HUES48 (cell line): Measurements from ENCODE around the gene MEIOB.
"Not testable (repeated sequence)": the region's sequence is repeated elsewhere in the genome, so short reads cannot be mapped to it uniquely, and the experiment has no call there.

Experiments
- H3K27ac ChIP-seq: one replicate; pipeline ENCODE4 v1.7.0; 2013; ENCODE audit warnings: low read depth, low read length, inconsistent platforms
- H3K27me3 ChIP-seq: 2 replicates; pipeline ENCODE4 v1.6.1; 2013; ENCODE audit warnings: mild to moderate bottlenecking, low read length; ENCODE audit not compliant: control insufficient read depth, insufficient read depth
- H3K36me3 ChIP-seq: 2 replicates; pipeline ENCODE4 v1.6.1; 2013; ENCODE audit warnings: low read length; ENCODE audit not compliant: control insufficient read depth, insufficient read depth
- H3K4me1 ChIP-seq: 2 replicates; pipeline ENCODE4 v1.6.1; 2013; ENCODE audit warnings: mild to moderate bottlenecking, low read length; ENCODE audit not compliant: control insufficient read depth, insufficient read depth
- H3K4me3 ChIP-seq: 2 replicates; pipeline ENCODE4 v1.5.1; 2013; ENCODE audit warnings: mild to moderate bottlenecking, low read depth, low read length
- H3K9ac ChIP-seq: 2 replicates; pipeline ENCODE4 v1.6.1; 2013; ENCODE audit warnings: mild to moderate bottlenecking, low read depth, low read length, moderate library complexity
- H3K9me3 ChIP-seq: 2 replicates; pipeline ENCODE4 v1.6.1; 2013; ENCODE audit warnings: low read length; ENCODE audit not compliant: control insufficient read depth, insufficient read depth

MEIOB gene

GRCh38 chr16:1906055-1906845 is 34.3 kb upstream of the MEIOB start:
- Histone ChIP-seq H3K4me3 (no peak overlapping the region), H3K36me3 (no peaks in the 10 kb centered on the region), H3K27ac (no peak overlapping the region), H3K9ac (no peak overlapping the region), H3K4me1 (no peaks in the 10 kb centered on the region), H3K9me3 (no peaks in the 10 kb centered on the region), H3K27me3 (no peaks in the 10 kb centered on the region)

- no peak overlapping the region for H3K9ac ChIP-seq
- H3K9me3 ChIP-seq, result no peaks in the 10 kb centered on the region
- no peaks in the 10 kb centered on the region for H3K36me3 ChIP-seq
- no peaks in the 10 kb centered on the region for H3K4me1 ChIP-seq
- no peaks in the 10 kb centered on the region for H3K27me3 ChIP-seq
- no peak overlapping the region for H3K27ac ChIP-seq
- no peak overlapping the region for H3K4me3 ChIP-seq
Observed at GRCh38 chr16:1903845-1904840, 32.2 kb upstream of the MEIOB start.

GRCh38 chr16:1903220-1903574 is 31.2 kb upstream of the MEIOB start:
- Histone ChIP-seq H3K4me1 (no peaks in the 10 kb centered on the region), H3K9me3 (no peaks in the 10 kb centered on the region), H3K27ac (no peak overlapping the region), H3K36me3 (no peaks in the 10 kb centered on the region), H3K27me3 (no peaks in the 10 kb centered on the region), H3K4me3 (no peak overlapping the region), H3K9ac (no peak overlapping the region)

- no peak overlapping the region for H3K4me3 ChIP-seq
- H3K36me3 ChIP-seq, result no peaks in the 10 kb centered on the region
- H3K4me1 ChIP-seq, result no peaks in the 10 kb centered on the region
- no peak overlapping the region for H3K27ac ChIP-seq
- no peaks in the 10 kb centered on the region for H3K9me3 ChIP-seq
- H3K27me3 ChIP-seq, result no peaks in the 10 kb centered on the region
- no peak overlapping the region for H3K9ac ChIP-seq
Observed at GRCh38 chr16:1902547-1903219, 30.7 kb upstream of the MEIOB start.

- Histone ChIP-seq H3K4me1 (no peaks in the 10 kb centered on the region), H3K27ac (no peak overlapping the region), H3K9ac (no peak overlapping the region), H3K36me3 (no peaks in the 10 kb centered on the region), H3K9me3 (no peaks in the 10 kb centered on the region), H3K4me3 (no peak overlapping the region), H3K27me3 (no peaks in the 10 kb centered on the region)
Observed at GRCh38 chr16:1900452-1900774, 28.4 kb upstream of the MEIOB start.

GRCh38 chr16:1899641-1900451 is 27.9 kb upstream of the MEIOB start:
- H3K4me3 ChIP-seq, result no peak overlapping the region
- no peaks in the 10 kb centered on the region for H3K27me3 ChIP-seq
- no peak overlapping the region for H3K27ac ChIP-seq

GRCh38 chr16:1897692-1898091 is 25.7 kb upstream of the MEIOB start:
- not testable (repeated sequence) for H3K27ac ChIP-seq, H3K27me3 ChIP-seq, H3K9me3 ChIP-seq, H3K4me3 ChIP-seq, H3K36me3 ChIP-seq, H3K4me1 ChIP-seq, H3K9ac ChIP-seq

More at GRCh38 chr16:1899641-1900451, 27.9 kb upstream of the MEIOB start:
- no peaks in the 10 kb centered on the region for H3K36me3 ChIP-seq
- H3K9ac ChIP-seq, result no peak overlapping the region
- no peaks in the 10 kb centered on the region for H3K4me1 ChIP-seq
- H3K9me3 ChIP-seq, result no peaks in the 10 kb centered on the region

GRCh38 chr16:1895949-1896675 is 24.1 kb upstream of the MEIOB start:
- no peak overlapping the region for H3K27ac ChIP-seq
- H3K36me3 ChIP-seq, result no peaks in the 10 kb centered on the region
- no peak overlapping the region for H3K9ac ChIP-seq
- no peaks in the 10 kb centered on the region for H3K9me3 ChIP-seq
- H3K4me1 ChIP-seq, result 0 out of 2 replicates have a peak, but pooled peaks cover 4% of the 10 kb centered on the region
- no peaks in the 10 kb centered on the region for H3K27me3 ChIP-seq
- no peak overlapping the region for H3K4me3 ChIP-seq

GRCh38 chr16:1895068-1895467 is 23.1 kb upstream of the MEIOB start:
- Histone ChIP-seq H3K4me1 (0 out of 2 replicates have a peak, but pooled peaks cover 4% of the 10 kb centered on the region), H3K4me3 (no peak overlapping the region), H3K9me3 (no peaks in the 10 kb centered on the region), H3K9ac (no peak overlapping the region), H3K27ac (no peak overlapping the region), H3K36me3 (no peaks in the 10 kb centered on the region), H3K27me3 (no peaks in the 10 kb centered on the region; the same call in 1 of the 2 replicates)

- H3K27me3 ChIP-seq, result no peaks in the 10 kb centered on the region; the same call in 1 of the 2 replicates
- H3K4me1 ChIP-seq, result 0 out of 2 replicates have a peak, but pooled peaks cover 4% of the 10 kb centered on the region
- no peak overlapping the region for H3K4me3 ChIP-seq
- no peaks in the 10 kb centered on the region for H3K36me3 ChIP-seq
- H3K9ac ChIP-seq, result no peak overlapping the region
- H3K9me3 ChIP-seq, result no peaks in the 10 kb centered on the region
- H3K27ac ChIP-seq, result no peak overlapping the region
Observed at GRCh38 chr16:1890708-1891050, 18.7 kb upstream of the MEIOB start.
